ENCODE data around the gene HELB.
A peak's percentile ranks its signal among the peaks of the same experiment; 100 is the strongest.

HELB gene

DNA sequence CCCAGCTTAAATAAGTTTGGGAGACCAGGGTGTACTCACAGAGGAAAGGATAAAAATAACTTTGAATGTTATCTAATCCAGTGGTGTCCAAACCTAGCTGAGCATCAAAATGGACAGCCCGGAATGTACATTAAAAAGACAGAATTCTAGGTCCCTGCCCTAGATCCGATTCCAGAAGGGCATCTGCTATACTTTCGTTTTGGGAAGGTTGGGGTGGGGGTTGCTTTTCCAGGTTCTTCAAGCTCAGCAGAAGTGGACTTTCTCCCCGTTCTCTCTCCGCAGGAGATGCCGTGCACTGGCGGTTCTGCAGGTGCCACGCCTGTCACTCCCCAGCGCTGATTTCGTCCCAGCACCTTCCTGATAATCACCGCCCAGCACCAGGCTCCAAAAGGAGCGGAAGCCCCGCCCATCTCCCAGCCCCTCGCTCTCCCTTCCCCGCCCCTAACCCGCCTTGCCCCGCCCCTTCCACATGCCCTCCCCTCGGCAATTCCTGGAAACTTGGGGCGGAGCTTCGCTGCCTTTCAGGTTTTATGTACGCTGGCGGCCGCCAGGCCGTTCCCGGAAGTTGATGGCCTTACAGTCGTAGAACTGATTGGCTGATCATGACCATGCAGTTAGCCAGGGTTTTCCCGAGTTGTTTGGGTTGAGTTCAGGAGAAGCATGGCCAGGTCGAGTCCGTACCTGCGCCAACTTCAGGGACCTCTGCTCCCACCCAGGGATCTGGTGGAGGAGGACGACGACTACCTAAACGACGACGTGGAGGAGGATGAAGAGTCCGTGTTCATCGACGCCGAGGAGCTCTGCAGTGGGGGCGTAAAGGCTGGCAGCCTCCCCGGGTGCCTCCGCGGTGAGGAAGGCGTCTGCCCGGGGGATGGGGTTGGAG is at the start of gene HELB:
HELB (plus strand) TSS at position 550 of the 883 bp plus-strand sequence; CDS start at position 661, 111 bp downstream.
- peak; percentile 98 for DNase-seq (ENCODE audit: low read depth)
- H3K4me3 ChIP-seq (ENCODE audit: low read length), result peak within 1 kb of the TSS; percentile 80
- TF ChIP-seq CTCF (IDR thresholded peaks at IDR 0.05; ENCODE audit: insufficient read depth, low read depth, low read length, missing control alignments), result no peak

- no peak for TF ChIP-seq CTCF (IDR thresholded peaks at IDR 0.05; ENCODE audit: insufficient read depth, low read depth, low read length, missing control alignments)
- DNase-seq (ENCODE audit: low read depth), result no peak
- no peak overlapping the region for H3K4me3 ChIP-seq (ENCODE audit: low read length)
Measured at GRCh38 chr12:66252771-66253170, 49.5 kb upstream of the HELB start.

GRCh38 chr12:66255737-66256136 is 46.6 kb upstream of the HELB start:
- no peak for TF ChIP-seq CTCF (IDR thresholded peaks at IDR 0.05; ENCODE audit: insufficient read depth, low read depth, low read length, missing control alignments)
- no peak for DNase-seq (ENCODE audit: low read depth)
- H3K4me3 ChIP-seq (ENCODE audit: low read length), result no peak overlapping the region

GRCh38 chr12:66258011-66258410 is 44.3 kb upstream of the HELB start:
- TF ChIP-seq CTCF (IDR thresholded peaks at IDR 0.05; ENCODE audit: insufficient read depth, low read depth, low read length, missing control alignments), result no peak
- no peak overlapping the region for H3K4me3 ChIP-seq (ENCODE audit: low read length)
- no peak for DNase-seq (ENCODE audit: low read depth)

GRCh38 chr12:66262737-66263136 is 39.6 kb upstream of the HELB start:
- no peak for TF ChIP-seq CTCF (IDR thresholded peaks at IDR 0.05; ENCODE audit: insufficient read depth, low read depth, low read length, missing control alignments)
- no peak overlapping the region for H3K4me3 ChIP-seq (ENCODE audit: low read length)
- DNase-seq (ENCODE audit: low read depth), result no peak

DNA sequence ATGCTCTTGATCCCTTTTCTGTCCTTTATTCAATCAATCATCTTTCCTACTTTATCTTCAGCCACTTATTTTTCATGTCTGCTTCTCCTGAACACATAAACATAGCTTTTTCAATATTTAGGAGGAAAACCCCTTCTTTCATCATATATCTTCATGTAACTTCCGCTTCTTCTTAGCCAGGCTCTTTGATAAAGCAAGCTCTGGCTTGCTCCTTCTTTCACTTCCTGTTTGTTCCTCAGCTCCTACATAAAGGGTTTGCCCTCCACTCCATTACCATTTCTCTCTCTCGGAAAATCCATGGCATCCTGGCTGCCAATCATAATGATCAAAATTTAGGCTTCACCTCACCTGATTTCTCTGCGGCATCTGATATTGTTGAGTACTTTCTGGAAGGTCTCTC is 33.7 kb upstream of the HELB start:
- DNase-seq (ENCODE audit: low read depth), result peak; percentile 41
- H3K4me3 ChIP-seq (ENCODE audit: low read length), result no peak overlapping the region
- no peak for TF ChIP-seq CTCF (IDR thresholded peaks at IDR 0.05; ENCODE audit: insufficient read depth, low read depth, low read length, missing control alignments)

- DNase-seq (ENCODE audit: low read depth), result no peak
- no peak for TF ChIP-seq CTCF (IDR thresholded peaks at IDR 0.05; ENCODE audit: insufficient read depth, low read depth, low read length, missing control alignments)
- no peak overlapping the region for H3K4me3 ChIP-seq (ENCODE audit: low read length)
Measured at GRCh38 chr12:66269142-66269541, 33.2 kb upstream of the HELB start.

Measured in epithelial cell of esophagus (primary cell).